Astrocyte (in vitro differentiated cells and primary cell): ENCODE results near the gene DAP3. TPM values are rescaled to one million over a fixed set of nuclear protein-coding genes. Genes with fewer than 3 reads are reported as not detected.
"Not testable (repeated sequence)": the region's sequence is repeated elsewhere in the genome, so short reads cannot be mapped to it uniquely, and the experiment has no call there.

ENCODE experiments used
- DNase-seq: peaks from one replicate; pipeline ENCODE4 v3.0.0-alpha.2; 2010; ENCODE audit warnings: low read depth
- FAIRE-seq: peaks from 2 replicates; lab custom pipeline; 2011; peaks lifted over from hg19 to GRCh38; lab: Jason Lieb, UNC
- H2AFZ ChIP-seq: 2 replicates; pipeline ENCODE4 v1.6.0; 2012; ENCODE audit warnings: low read depth, low read length, inconsistent platforms
- H3K27ac ChIP-seq: 2 replicates; pipeline ENCODE4 v1.5.1; 2011; ENCODE audit warnings: low read depth, low read length, inconsistent platforms
- H3K27me3 ChIP-seq: 2 replicates; pipeline ENCODE4 v1.6.0; 2011; ENCODE audit warnings: low read length, inconsistent platforms; ENCODE audit not compliant: insufficient read depth
- H3K36me3 ChIP-seq: 2 replicates; pipeline ENCODE4 v1.5.1; 2011; ENCODE audit warnings: low read length, inconsistent platforms; ENCODE audit not compliant: insufficient read depth
- H3K4me1 ChIP-seq: 2 replicates; pipeline ENCODE4 v1.5.1; 2011; ENCODE audit warnings: low read length, inconsistent platforms; ENCODE audit not compliant: insufficient read depth
- H3K4me2 ChIP-seq: 2 replicates; pipeline ENCODE4 v1.6.0; 2012; ENCODE audit warnings: low read length, inconsistent platforms
- H3K4me3 ChIP-seq: 2 replicates; pipeline ENCODE4 v1.5.1; 2011; ENCODE audit warnings: low read depth, mild to moderate bottlenecking, low read length, inconsistent platforms; ENCODE audit not compliant: insufficient read depth
- H3K79me2 ChIP-seq: 2 replicates; pipeline ENCODE4 v1.6.0; 2012; ENCODE audit warnings: mild to moderate bottlenecking, low read length, inconsistent platforms; ENCODE audit not compliant: insufficient read depth
- H3K9ac ChIP-seq: 2 replicates; pipeline ENCODE4 v1.6.0; 2012; ENCODE audit warnings: mild to moderate bottlenecking, low read length, inconsistent platforms
- H3K9me3 ChIP-seq: 2 replicates; pipeline ENCODE4 v1.5.1; 2012; ENCODE audit warnings: low read depth, mild to moderate bottlenecking, low read length, inconsistent platforms; ENCODE audit not compliant: insufficient read depth
- H4K20me1 ChIP-seq: 2 replicates; pipeline ENCODE4 v1.6.0; 2012; ENCODE audit warnings: low read length, inconsistent platforms; ENCODE audit not compliant: insufficient read depth
- H3K27ac Mint-ChIP-seq: one replicate; pipeline ENCODE4 v1.8.0; 2021; ENCODE audit warnings: mild to moderate bottlenecking, mixed read lengths; ENCODE audit not compliant: unreplicated experiment
- H3K27me3 Mint-ChIP-seq: one replicate; pipeline ENCODE4 v1.8.0; 2021; ENCODE audit warnings: low read depth, mixed read lengths; ENCODE audit not compliant: unreplicated experiment
- H3K36me3 Mint-ChIP-seq: one replicate; pipeline ENCODE4 v1.8.0; 2021; ENCODE audit warnings: low read depth, mixed read lengths; ENCODE audit not compliant: unreplicated experiment
- H3K4me1 Mint-ChIP-seq: one replicate; pipeline ENCODE4 v1.8.0; 2021; ENCODE audit warnings: low read depth, mixed read lengths; ENCODE audit not compliant: unreplicated experiment
- H3K4me3 Mint-ChIP-seq: one replicate; pipeline ENCODE4 v1.8.0; 2021; ENCODE audit warnings: mild to moderate bottlenecking, moderate library complexity, mixed read lengths; ENCODE audit not compliant: unreplicated experiment
- H3K9me3 Mint-ChIP-seq: one replicate; pipeline ENCODE4 v1.8.0; 2021; ENCODE audit warnings: mild to moderate bottlenecking, mixed read lengths; ENCODE audit not compliant: unreplicated experiment
- CTCF ChIP-seq: IDR thresholded peaks from 2 replicates; pipeline ENCODE4 v1.5.1; 2011; ENCODE audit warnings: low read depth, mild to moderate bottlenecking, inconsistent platforms, low read length, moderate library complexity; ENCODE audit not compliant: insufficient read depth
- EZH2 ChIP-seq: IDR thresholded peaks from 2 replicates; pipeline ENCODE4 v1.6.1; 2012; ENCODE audit warnings: mild to moderate bottlenecking, low read length, inconsistent platforms; ENCODE audit not compliant: insufficient read depth
- total RNA-seq: library from RNA; stranded (reverse); gene quantifications from 2 replicates; pipeline ENCODE4 v1.2.1, GENCODE V29; 2021

Gene DAP3
- total RNA-seq, 1 donor from 2014 or later: 108 TPM

DNA sequence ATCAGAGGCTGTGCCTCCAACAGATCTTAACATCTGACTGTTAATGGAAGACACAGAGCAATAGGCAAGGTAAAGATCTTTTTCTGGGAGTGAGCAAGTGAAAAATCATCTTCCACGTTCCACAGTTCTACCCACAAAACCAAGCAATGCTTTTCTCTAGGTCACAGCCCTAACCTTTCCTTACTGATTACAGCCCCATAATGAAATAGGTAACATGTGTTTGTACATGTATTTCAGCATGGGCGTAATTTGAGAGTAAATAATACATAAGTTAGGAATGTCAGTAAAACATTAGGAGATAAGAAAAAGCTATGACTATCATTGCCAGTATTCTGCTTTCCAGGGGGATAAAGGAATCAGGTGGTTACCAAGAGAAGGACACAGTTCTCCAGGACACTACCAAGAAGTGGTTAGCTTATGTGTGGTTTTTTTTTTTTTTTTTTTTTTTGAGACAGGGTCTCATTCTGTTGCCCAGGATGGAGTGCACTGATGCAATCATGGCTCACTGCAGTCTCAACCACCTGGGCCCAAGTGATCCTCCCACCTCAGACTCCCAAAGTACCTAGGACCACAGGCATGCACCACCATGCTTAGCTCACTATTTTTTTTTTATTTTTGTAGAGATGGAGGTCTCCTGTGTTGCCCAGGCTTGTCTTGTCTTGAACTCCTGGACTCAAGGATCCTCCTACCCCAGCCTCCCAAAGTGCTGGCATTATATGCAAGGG lies 72.0 kb downstream of the DAP3 start:
- Mint-ChIP-seq H3K4me3 (no peak overlapping the region), H3K9me3 (no peaks in the 10 kb centered on the region), H3K27me3 (no peaks in the 10 kb centered on the region), H3K4me1 (no peaks in the 10 kb centered on the region), H3K27ac (no peak overlapping the region), H3K36me3 (peaks cover 40% of the 10 kb centered on the region)
- Histone ChIP-seq H3K36me3 (peaks cover 51% of the 10 kb centered on the region), H3K27ac (no peak overlapping the region), H4K20me1 (no peaks in the 10 kb centered on the region), H2AFZ (no peak overlapping the region), H3K4me2 (no peak overlapping the region), H3K9me3 (no peaks in the 10 kb centered on the region), H3K4me3 (no peak overlapping the region), H3K27me3 (no peaks in the 10 kb centered on the region), H3K4me1 (no peaks in the 10 kb centered on the region), H3K9ac (no peak overlapping the region), H3K79me2 (no peaks in the 10 kb centered on the region)
- no peak for DNase-seq
- TF ChIP-seq EZH2 (no peak), CTCF (no peak)
- FAIRE-seq: no peak

GRCh38 chr1:155761736-155762405 lies 73.0 kb downstream of the DAP3 start:
- Histone ChIP-seq H3K4me1 (no peaks in the 10 kb centered on the region), H3K9me3 (no peaks in the 10 kb centered on the region), H3K9ac (no peak overlapping the region), H3K4me3 (no peak overlapping the region), H3K36me3 (peaks cover 44% of the 10 kb centered on the region), H2AFZ (no peak overlapping the region), H3K27ac (no peak overlapping the region), H3K79me2 (no peaks in the 10 kb centered on the region), H3K27me3 (no peaks in the 10 kb centered on the region), H3K4me2 (no peak overlapping the region), H4K20me1 (no peaks in the 10 kb centered on the region)
- DNase-seq (no peak), FAIRE-seq (no peak)
- H3K9me3 Mint-ChIP-seq: no peaks in the 10 kb centered on the region
- H3K27me3 Mint-ChIP-seq: no peaks in the 10 kb centered on the region
- H3K4me1 Mint-ChIP-seq: no peaks in the 10 kb centered on the region
- TF ChIP-seq CTCF (no peak), EZH2 (no peak)
- no peak overlapping the region for H3K27ac Mint-ChIP-seq
- no peak overlapping the region for H3K4me3 Mint-ChIP-seq
- peaks cover 39% of the 10 kb centered on the region for H3K36me3 Mint-ChIP-seq

DNA sequence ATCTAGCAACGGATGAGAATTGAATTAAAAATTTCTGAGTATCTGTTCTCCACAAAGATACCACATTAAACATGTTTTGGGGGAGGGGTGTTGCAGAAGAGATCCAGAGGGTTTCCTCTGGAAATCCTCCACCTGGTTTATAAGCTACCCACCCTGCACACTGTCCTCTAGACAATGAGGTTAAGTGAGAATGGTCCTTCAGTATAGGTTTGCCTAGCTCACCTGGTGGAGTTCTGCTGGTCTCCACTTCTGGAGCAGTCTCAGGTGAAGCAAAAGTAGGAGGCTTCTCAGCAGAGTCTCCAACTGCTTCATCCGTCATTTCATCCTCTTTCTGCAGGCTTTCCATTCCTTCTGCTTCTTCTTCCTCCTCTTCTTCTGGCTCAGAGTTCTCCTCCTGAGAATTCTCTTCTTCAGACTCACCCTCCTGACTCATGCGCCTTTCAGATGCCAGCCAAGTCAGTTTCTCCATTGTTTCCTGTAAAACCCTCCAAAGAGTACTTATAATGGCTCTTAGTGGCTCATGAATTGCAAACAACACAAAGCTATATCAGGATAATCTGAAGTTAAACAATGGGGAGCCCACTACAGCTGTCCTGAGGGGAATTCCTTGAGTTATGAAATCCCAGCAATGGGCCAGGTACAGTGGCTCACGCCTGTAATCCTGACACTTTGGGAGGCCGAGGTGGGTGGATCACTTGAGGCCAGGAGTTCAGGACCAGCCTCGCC lies 74.4 kb downstream of the DAP3 start:
- peak overlapping the region; percentile 40 for H3K4me2 ChIP-seq
- peaks cover 36% of the 10 kb centered on the region for H3K36me3 Mint-ChIP-seq
- FAIRE-seq: peak; percentile 87

GRCh38 chr1:155763989-155764388 lies 75.1 kb downstream of the DAP3 start:
- peak overlapping the region; percentile 22 for H3K9ac ChIP-seq
- H4K20me1 ChIP-seq, H3K4me1 ChIP-seq, FAIRE-seq, H3K27me3 Mint-ChIP-seq, H3K9me3 ChIP-seq, H3K79me2 ChIP-seq, H3K4me1 Mint-ChIP-seq, H3K4me3 ChIP-seq, DNase-seq, H3K4me3 Mint-ChIP-seq, H2AFZ ChIP-seq, H3K27me3 ChIP-seq, H3K9me3 Mint-ChIP-seq: not testable (repeated sequence)
- peak overlapping the region; percentile 40 for H3K4me2 ChIP-seq
- H3K36me3 ChIP-seq: peaks cover 44% of the 10 kb centered on the region
- Mint-ChIP-seq H3K27ac (peak overlapping the region; percentile 58), H3K36me3 (peaks cover 40% of the 10 kb centered on the region)
- H3K27ac ChIP-seq: peak overlapping the region; percentile 71

More for the DNA sequence above, 74.4 kb downstream of the DAP3 start:
- not testable (repeated sequence) for H3K4me3 Mint-ChIP-seq, H4K20me1 ChIP-seq, H3K27me3 ChIP-seq, H3K27me3 Mint-ChIP-seq, H3K4me3 ChIP-seq, H2AFZ ChIP-seq, H3K79me2 ChIP-seq, H3K9me3 Mint-ChIP-seq, H3K9me3 ChIP-seq, H3K4me1 Mint-ChIP-seq, H3K4me1 ChIP-seq
- H3K27ac Mint-ChIP-seq: peak overlapping the region; percentile 58
- Histone ChIP-seq H3K27ac (peak overlapping the region; percentile 71), H3K9ac (peak overlapping the region; percentile 22), H3K36me3 (peaks cover 44% of the 10 kb centered on the region)
- DNase-seq: peak; percentile 92
